Thoracic aorta (tissue), 2 donors: ENCODE data around the gene GJB3. TPM values are rescaled to one million over a fixed set of nuclear protein-coding genes. Genes with fewer than 3 reads are reported as not detected.

Experiments
- ATAC-seq: fragments of 150-250 bp; one replicate; pipeline ENCODE4 v1.8.0; 2017; ENCODE audit warnings: low read depth; ENCODE audit not compliant: insufficient number of reproducible peaks, low FRiP score
- DNase-seq: peaks from one replicate; pipeline ENCODE4 v3.0.0-alpha.2; 2020; ENCODE audit warnings: low spot score
- H3K27ac ChIP-seq, 2 donors: fragments of 200-600 bp; sonication (generic); 1 replicate in 1 of 2; 2 replicates in 1 of 2; pipeline ENCODE4 v1.5.1; 2016; ENCODE audit warnings: mild to moderate bottlenecking in 2 of 2, moderate library complexity in 2 of 2
- H3K27me3 ChIP-seq: fragments of 200-600 bp; sonication (generic); replicated peaks from 2 replicates; pipeline ENCODE4 v1.6.0; 2016; ENCODE audit warnings: mild to moderate bottlenecking; ENCODE audit not compliant: insufficient read depth
- H3K36me3 ChIP-seq: fragments of 200-600 bp; sonication (generic); one replicate; pipeline ENCODE4 v1.5.1; 2016
- H3K4me1 ChIP-seq, 2 donors: fragments of 200-600 bp; sonication (generic); 1 replicate in 1 of 2; 2 replicates in 1 of 2; pipeline versions ENCODE4 v1.5.1 to v1.6.0; 2016; ENCODE audit warnings: low read depth in 2 of 2, mild to moderate bottlenecking in 1 of 2; ENCODE audit not compliant: control insufficient read depth in 1 of 2
- H3K4me3 ChIP-seq: fragments of 200-600 bp; sonication (generic); 2 replicates; pipeline ENCODE4 v1.5.1; 2016; ENCODE audit warnings: mild to moderate bottlenecking
- H3K9me3 ChIP-seq: fragments of 200-600 bp; sonication (generic); 2 replicates; pipeline ENCODE4 v1.5.1; 2016
- CTCF ChIP-seq: fragments of 200-600 bp; sonication (generic); IDR thresholded peaks from one replicate; pipeline ENCODE4 v1.5.1; 2019; ENCODE audit warnings: antibody characterized with exemption
- total RNA-seq, 2 donors: library from RNA; depleted of rRNA; stranded (reverse); fragments of >200 nt; gene quantifications; one replicate each; pipeline versions ENCODE4 v1.1.0 to v1.2.3, GENCODE V29; 2016

Gene GJB3
- total RNA-seq, 2 donors from 2014 or later, result 0.28 to 0.54 TPM

GRCh38 chr1:34780528-34780927 is 486 bp upstream of the GJB3 start:
- no peak for DNase-seq
- H3K27ac ChIP-seq, result no peak overlapping the region
- peaks cover 4 to 15% of the 10 kb centered on the region in 2 donors for H3K4me1 ChIP-seq
- ATAC-seq, result no peak
- no peaks in the 10 kb centered on the region for H3K36me3 ChIP-seq
- H3K9me3 ChIP-seq, result no peaks in the 10 kb centered on the region
- no peak overlapping the region for H3K4me3 ChIP-seq
- no peaks in the 10 kb centered on the region for H3K27me3 ChIP-seq
- no peak for TF ChIP-seq CTCF

- ATAC-seq, result no peak
- Histone ChIP-seq H3K4me1 (peaks cover 4 to 23% of the 10 kb centered on the region in 2 donors), H3K27me3 (no peaks in the 10 kb centered on the region), H3K4me3 (peak overlapping the region; percentile 67), H3K36me3 (no peaks in the 10 kb centered on the region), H3K27ac (no peak overlapping the region), H3K9me3 (no peaks in the 10 kb centered on the region)
- DNase-seq, result no peak
- no peak for TF ChIP-seq CTCF
These were observed 904 bp downstream of the GJB3 start for GRCh38 chr1:34781844-34782391.

GRCh38 chr1:34784751-34785221 is 3.8 kb downstream of the GJB3 start:
- H3K27ac ChIP-seq, result no peak overlapping the region
- H3K9me3 ChIP-seq, result no peaks in the 10 kb centered on the region
- ATAC-seq (no peak), DNase-seq (no peak)
- no peak overlapping the region for H3K4me3 ChIP-seq
- H3K27me3 ChIP-seq, result no peaks in the 10 kb centered on the region
- no peak for TF ChIP-seq CTCF
- H3K36me3 ChIP-seq, result no peaks in the 10 kb centered on the region
- H3K4me1 ChIP-seq, result peaks cover 4 to 39% of the 10 kb centered on the region in 2 donors

- H3K9me3 ChIP-seq, result no peaks in the 10 kb centered on the region
- H3K27ac ChIP-seq, result no peak overlapping the region
- H3K36me3 ChIP-seq, result no peaks in the 10 kb centered on the region
- H3K27me3 ChIP-seq, result no peaks in the 10 kb centered on the region
- DNase-seq (no peak), ATAC-seq (no peak)
- H3K4me3 ChIP-seq, result no peak overlapping the region
- TF ChIP-seq CTCF, result no peak
- peaks cover 4 to 39% of the 10 kb centered on the region in 2 donors for H3K4me1 ChIP-seq
These were observed 4.3 kb downstream of the GJB3 start for GRCh38 chr1:34785231-34785874.

GRCh38 chr1:34785875-34786470 is 5.0 kb downstream of the GJB3 start:
- peaks cover 4 to 40% of the 10 kb centered on the region in 2 donors for H3K4me1 ChIP-seq
- no peaks in the 10 kb centered on the region for H3K9me3 ChIP-seq
- no peak for TF ChIP-seq CTCF
- ATAC-seq, result no peak
- H3K4me3 ChIP-seq, result no peak overlapping the region
- no peak for DNase-seq
- H3K27me3 ChIP-seq, result no peaks in the 10 kb centered on the region
- no peaks in the 10 kb centered on the region for H3K36me3 ChIP-seq
- no peak overlapping the region for H3K27ac ChIP-seq
